Activated B cell treated with CpG ODN at 0.5 μM for 24 hours (primary cell): ENCODE data around the gene TMPRSS11B. TPM values are rescaled to one million over a fixed set of nuclear protein-coding genes. Genes with fewer than 3 reads are reported as not detected.

Experiments
- ATAC-seq: fragments of 200-7000 bp; cut with Tn5 transposase; one replicate; pipeline ENCODE4 v1.10.0; 2021; ENCODE audit warnings: low read depth, mild to moderate bottlenecking, moderate library complexity
- CTCF ChIA-PET: fragments of 350-600 bp; sonication (Branson Sonifier 250); formaldehyde crosslinking; loops from one replicate; lab custom pipeline; 2021; ENCODE audit warnings: antibody characterized with exemption; lab: Charles Lee
- POLR2A ChIA-PET: fragments of 350-600 bp; sonication (Branson Sonifier 250); formaldehyde crosslinking; loops from one replicate; lab custom pipeline; 2021; ENCODE audit warnings: antibody characterized with exemption; lab: Charles Lee
- DNase-seq: peaks from one replicate; pipeline ENCODE4 v3.0.0; 2022
- H3K27ac Mint-ChIP-seq: one replicate; pipeline ENCODE4 v1.8.0; 2020; ENCODE audit warnings: mixed read lengths
- H3K27me3 Mint-ChIP-seq: one replicate; pipeline ENCODE4 v1.8.0; 2021; ENCODE audit warnings: mixed read lengths
- H3K36me3 Mint-ChIP-seq: one replicate; pipeline ENCODE4 v1.8.0; 2021; ENCODE audit warnings: low read depth, mixed read lengths
- H3K4me1 Mint-ChIP-seq: one replicate; pipeline ENCODE4 v1.8.0; 2021; ENCODE audit warnings: mixed read lengths
- H3K4me3 Mint-ChIP-seq: one replicate; pipeline ENCODE4 v1.8.0; 2020; ENCODE audit warnings: mild to moderate bottlenecking, mixed read lengths
- H3K9me3 Mint-ChIP-seq: one replicate; pipeline ENCODE4 v1.8.0; 2020; ENCODE audit warnings: mixed read lengths
- CTCF ChIP-seq: fragments of 200-600 bp; IDR thresholded peaks from one replicate; pipeline ENCODE4 v1.8.0; 2022; ENCODE audit warnings: antibody characterized with exemption, mild to moderate bottlenecking
- intact Hi-C: fragments of 100-400 bp; cut with micrococcal nuclease; formaldehyde crosslinking; loops from one replicate; pipeline ENCODE4 v1.15.1; 2024
- total RNA-seq: library from RNA; stranded (reverse); gene quantifications from 2 replicates; pipeline ENCODE4 v1.2.3, GENCODE V29; 2022

Gene TMPRSS11B
- total RNA-seq, 1 donor from 2014 or later = not detected

GRCh38 chr4:68257719-68258118, 12.2 kb upstream of the TMPRSS11B start:
- Mint-ChIP-seq H3K27ac (no peak overlapping the region), H3K4me3 (no peak overlapping the region), H3K27me3 (peaks cover 2% of the 10 kb centered on the region), H3K36me3 (no peaks in the 10 kb centered on the region), H3K4me1 (no peaks in the 10 kb centered on the region), H3K9me3 (no peaks in the 10 kb centered on the region)
- POLR2A ChIA-PET = no interaction called here
- TF ChIP-seq CTCF = no peak
- intact Hi-C loops = no loop called here
- no peak for DNase-seq
- CTCF ChIA-PET = no interaction called here
- ATAC-seq = no peak

- H3K27ac Mint-ChIP-seq = no peak overlapping the region
- no peaks in the 10 kb centered on the region for H3K4me1 Mint-ChIP-seq
- no peak for ATAC-seq
- ChIA-PET CTCF (no interaction called here), POLR2A (no interaction called here)
- TF ChIP-seq CTCF = no peak
- peaks cover 7% of the 10 kb centered on the region for H3K27me3 Mint-ChIP-seq
- H3K9me3 Mint-ChIP-seq = no peaks in the 10 kb centered on the region
- H3K4me3 Mint-ChIP-seq = no peak overlapping the region
- intact Hi-C loops = no loop called here
- no peaks in the 10 kb centered on the region for H3K36me3 Mint-ChIP-seq
- no peak for DNase-seq
Measured at GRCh38 chr4:68256284-68256683, 10.8 kb upstream of the TMPRSS11B start.

DNA sequence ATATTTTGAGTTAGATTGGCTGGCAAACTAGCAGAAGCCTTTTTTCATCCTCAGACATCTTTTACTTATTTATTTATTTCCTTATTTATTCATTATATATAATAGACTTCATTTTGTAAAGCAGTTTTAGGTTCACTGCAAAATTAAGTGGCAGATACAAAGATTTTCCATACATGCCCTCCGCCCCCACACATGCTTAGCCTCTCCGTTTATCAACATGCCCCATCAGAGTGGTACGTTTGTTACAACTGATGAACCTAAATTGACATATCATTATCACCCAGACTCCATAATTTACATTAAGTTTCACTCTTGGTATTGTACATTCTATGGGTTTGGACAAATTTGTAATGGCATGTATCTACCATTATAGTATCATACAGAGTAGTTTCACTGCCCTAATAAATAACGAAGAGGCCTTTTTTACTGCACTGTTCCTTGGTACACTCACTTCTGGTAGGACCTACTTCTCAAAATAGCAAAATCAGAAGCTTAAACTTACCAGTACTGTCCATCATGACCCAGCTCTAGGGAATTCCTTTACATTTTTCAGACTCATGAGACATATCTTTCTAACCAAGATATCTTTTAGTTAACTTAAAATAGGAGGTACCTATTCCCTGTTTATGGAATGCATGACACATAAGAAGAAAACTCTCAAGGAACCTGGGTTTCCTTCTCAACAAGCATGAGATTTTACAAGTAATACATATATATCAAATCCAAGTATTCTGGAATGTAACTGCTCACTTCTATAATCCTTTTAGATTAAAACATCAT, 4.8 kb upstream of the TMPRSS11B start:
- no peaks in the 10 kb centered on the region for H3K36me3 Mint-ChIP-seq
- H3K27me3 Mint-ChIP-seq = peaks cover 7% of the 10 kb centered on the region
- no peak overlapping the region for H3K27ac Mint-ChIP-seq
- ATAC-seq = no peak
- intact Hi-C loops = no loop called here
- TF ChIP-seq CTCF = no peak
- no peak overlapping the region for H3K4me3 Mint-ChIP-seq
- ChIA-PET POLR2A (no interaction called here), CTCF (no interaction called here)
- H3K9me3 Mint-ChIP-seq = no peaks in the 10 kb centered on the region
- H3K4me1 Mint-ChIP-seq = no peaks in the 10 kb centered on the region
- no peak for DNase-seq

DNA sequence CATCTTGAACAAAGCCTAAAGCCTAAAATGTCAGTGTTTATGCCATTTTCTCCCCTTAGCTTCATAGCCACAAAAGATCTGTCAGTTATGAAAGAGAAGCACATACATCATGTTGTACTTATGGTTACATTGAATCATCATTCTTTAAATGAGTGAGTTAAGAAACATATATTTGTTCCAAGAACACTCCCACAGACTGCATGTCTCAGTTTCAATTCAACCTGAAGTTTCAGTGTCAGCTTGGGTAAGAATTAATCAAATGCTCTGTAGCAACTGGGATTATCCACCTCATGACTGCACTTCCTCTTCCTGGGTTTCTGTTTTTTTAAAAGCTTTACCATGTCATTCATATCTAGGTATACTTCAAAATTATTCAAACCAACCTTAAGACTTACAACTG, 3.9 kb upstream of the TMPRSS11B start:
- CTCF ChIA-PET = no interaction called here
- Mint-ChIP-seq H3K4me3 (no peak overlapping the region), H3K27me3 (peaks cover 7% of the 10 kb centered on the region), H3K4me1 (no peaks in the 10 kb centered on the region), H3K27ac (no peak overlapping the region), H3K9me3 (no peaks in the 10 kb centered on the region), H3K36me3 (no peaks in the 10 kb centered on the region)
- intact Hi-C loops = no loop called here
- TF ChIP-seq CTCF = no peak
- ATAC-seq (no peak), DNase-seq (no peak)
- POLR2A ChIA-PET = no interaction called here

GRCh38 chr4:68240620-68241019, 4.9 kb downstream of the TMPRSS11B start:
- intact Hi-C loops = no loop called here
- POLR2A ChIA-PET = no interaction called here
- peaks cover 8% of the 10 kb centered on the region for H3K27me3 Mint-ChIP-seq
- H3K4me1 Mint-ChIP-seq = no peaks in the 10 kb centered on the region
- no peak overlapping the region for H3K4me3 Mint-ChIP-seq
- DNase-seq (no peak), ATAC-seq (no peak)
- CTCF ChIA-PET = no interaction called here
- no peaks in the 10 kb centered on the region for H3K36me3 Mint-ChIP-seq
- TF ChIP-seq CTCF = no peak
- no peak overlapping the region for H3K27ac Mint-ChIP-seq
- no peaks in the 10 kb centered on the region for H3K9me3 Mint-ChIP-seq
